ENCODE measurements around the gene TRIP11.

DNA sequence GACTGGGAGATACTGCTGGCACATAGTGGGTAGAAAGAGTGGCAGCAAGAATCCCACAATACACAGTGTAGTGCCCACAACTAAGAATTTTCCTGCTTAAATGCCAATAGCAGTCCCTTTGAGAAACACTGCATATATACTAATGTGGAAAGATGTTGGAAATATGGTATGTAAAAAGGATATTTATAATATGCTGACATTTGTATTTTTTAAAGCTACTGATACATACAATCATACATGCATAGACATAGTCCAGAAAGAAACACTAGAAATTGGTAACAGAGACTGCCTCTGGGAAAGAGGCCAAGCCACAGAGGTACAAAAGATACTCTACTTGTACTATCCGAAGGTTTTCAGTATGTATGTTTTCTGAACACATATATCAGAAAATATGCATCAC, 30.3 kb downstream of the TRIP11 start:
- TF ChIP-seq, protein P1, sequence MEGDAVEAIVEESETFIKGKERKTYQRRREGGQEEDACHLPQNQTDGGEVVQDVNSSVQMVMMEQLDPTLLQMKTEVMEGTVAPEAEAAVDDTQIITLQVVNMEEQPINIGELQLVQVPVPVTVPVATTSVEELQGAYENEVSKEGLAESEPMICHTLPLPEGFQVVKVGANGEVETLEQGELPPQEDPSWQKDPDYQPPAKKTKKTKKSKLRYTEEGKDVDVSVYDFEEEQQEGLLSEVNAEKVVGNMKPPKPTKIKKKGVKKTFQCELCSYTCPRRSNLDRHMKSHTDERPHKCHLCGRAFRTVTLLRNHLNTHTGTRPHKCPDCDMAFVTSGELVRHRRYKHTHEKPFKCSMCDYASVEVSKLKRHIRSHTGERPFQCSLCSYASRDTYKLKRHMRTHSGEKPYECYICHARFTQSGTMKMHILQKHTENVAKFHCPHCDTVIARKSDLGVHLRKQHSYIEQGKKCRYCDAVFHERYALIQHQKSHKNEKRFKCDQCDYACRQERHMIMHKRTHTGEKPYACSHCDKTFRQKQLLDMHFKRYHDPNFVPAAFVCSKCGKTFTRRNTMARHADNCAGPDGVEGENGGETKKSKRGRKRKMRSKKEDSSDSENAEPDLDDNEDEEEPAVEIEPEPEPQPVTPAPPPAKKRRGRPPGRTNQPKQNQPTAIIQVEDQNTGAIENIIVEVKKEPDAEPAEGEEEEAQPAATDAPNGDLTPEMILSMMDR (IDR thresholded peaks at IDR 0.05): no peak
- TF ChIP-seq POLR2AphosphoS5 (IDR thresholded peaks at IDR 0.05; ENCODE audit: insufficient read depth in 1 of 2, low read depth in 1 of 2): no peak
- TF ChIP-seq POLR2A (IDR thresholded peaks at IDR 0.05): no peak
